Measurements from ENCODE around the gene BABAM2. TPM values are rescaled to one million over a fixed set of nuclear protein-coding genes. Genes with fewer than 3 reads are reported as not detected.
A peak's percentile ranks its signal among the peaks of the same experiment; 100 is the strongest.

Gene BABAM2
- polyA plus RNA-seq, 2 donors = 9.1 to 18.0 TPM

- no peak overlapping the region for H3K4me3 ChIP-seq (ENCODE audit: low read depth in 1 of 2, low read length in 2 of 2)
- WGBS, 2 donors = 75 to 84% methylated on average over 1 of the region's 1 CpG
- H3K36me3 ChIP-seq (ENCODE audit: control insufficient read depth in 2 of 2, insufficient read depth in 2 of 2, low read length in 1 of 2) = no peaks in the 10 kb centered on the region
- no peaks in the 10 kb centered on the region for H3K27me3 ChIP-seq (ENCODE audit: control insufficient read depth in 1 of 2, insufficient read depth in 2 of 2, low read length in 2 of 2)
- H3K9me3 ChIP-seq (ENCODE audit: control insufficient read depth in 2 of 2, insufficient read depth in 1 of 2, low read depth in 1 of 2, low read length in 1 of 2) = no peaks in the 10 kb centered on the region
- H3K27ac ChIP-seq (ENCODE audit: low read depth in 2 of 2, low read length in 1 of 2) = no peak overlapping the region
- no peaks in the 10 kb centered on the region for H3K4me1 ChIP-seq (ENCODE audit: control insufficient read depth in 2 of 2, insufficient read depth in 2 of 2, low read length in 1 of 2)
Measured at GRCh38 chr2:28210535-28210934, 320.0 kb downstream of the BABAM2 start.

- H3K4me1 ChIP-seq (ENCODE audit: control insufficient read depth in 2 of 2, insufficient read depth in 2 of 2, low read length in 1 of 2) = no peaks in the 10 kb centered on the region
- no peaks in the 10 kb centered on the region for H3K36me3 ChIP-seq (ENCODE audit: control insufficient read depth in 2 of 2, insufficient read depth in 2 of 2, low read length in 1 of 2)
- H3K27me3 ChIP-seq (ENCODE audit: control insufficient read depth in 1 of 2, insufficient read depth in 2 of 2, low read length in 2 of 2) = no peaks in the 10 kb centered on the region
- no peaks in the 10 kb centered on the region for H3K9me3 ChIP-seq (ENCODE audit: control insufficient read depth in 2 of 2, insufficient read depth in 1 of 2, low read depth in 1 of 2, low read length in 1 of 2)
- no peak overlapping the region for H3K4me3 ChIP-seq (ENCODE audit: low read depth in 1 of 2, low read length in 2 of 2)
- 43 to 45% methylated on average over 2 of the region's 2 CpGs for WGBS, 2 donors
- H3K27ac ChIP-seq (ENCODE audit: low read depth in 2 of 2, low read length in 1 of 2) = no peak overlapping the region
Measured at GRCh38 chr2:28216331-28216730, 325.8 kb downstream of the BABAM2 start.

- Histone ChIP-seq H3K36me3 (ENCODE audit: control insufficient read depth in 2 of 2, insufficient read depth in 2 of 2, low read length in 1 of 2) (no peaks in the 10 kb centered on the region), H3K27ac (ENCODE audit: low read depth in 2 of 2, low read length in 1 of 2) (no peak overlapping the region), H3K27me3 (ENCODE audit: control insufficient read depth in 1 of 2, insufficient read depth in 2 of 2, low read length in 2 of 2) (no peaks in the 10 kb centered on the region), H3K4me3 (ENCODE audit: low read depth in 1 of 2, low read length in 2 of 2) (no peak overlapping the region), H3K9me3 (ENCODE audit: control insufficient read depth in 2 of 2, insufficient read depth in 1 of 2, low read depth in 1 of 2, low read length in 1 of 2) (no peaks in the 10 kb centered on the region), H3K4me1 (ENCODE audit: control insufficient read depth in 2 of 2, insufficient read depth in 2 of 2, low read length in 1 of 2) (no peaks in the 10 kb centered on the region)
- 88 to 96% methylated on average over 3 of the region's 3 CpGs for WGBS, 2 donors
Measured at GRCh38 chr2:28217042-28217740, 326.7 kb downstream of the BABAM2 start.

- no peaks in the 10 kb centered on the region for H3K36me3 ChIP-seq (ENCODE audit: control insufficient read depth in 2 of 2, insufficient read depth in 2 of 2, low read length in 1 of 2)
- H3K27ac ChIP-seq (ENCODE audit: low read depth in 2 of 2, low read length in 1 of 2) = no peak overlapping the region
- H3K9me3 ChIP-seq (ENCODE audit: control insufficient read depth in 2 of 2, insufficient read depth in 1 of 2, low read depth in 1 of 2, low read length in 1 of 2) = no peaks in the 10 kb centered on the region
- no peaks in the 10 kb centered on the region for H3K4me1 ChIP-seq (ENCODE audit: control insufficient read depth in 2 of 2, insufficient read depth in 2 of 2, low read length in 1 of 2)
- no peaks in the 10 kb centered on the region for H3K27me3 ChIP-seq (ENCODE audit: control insufficient read depth in 1 of 2, insufficient read depth in 2 of 2, low read length in 2 of 2)
- 82 to 87% methylated on average over 4 of the region's 4 CpGs for WGBS, 2 donors
- H3K4me3 ChIP-seq (ENCODE audit: low read depth in 1 of 2, low read length in 2 of 2) = no peak overlapping the region
Measured at GRCh38 chr2:28219138-28219537, 328.6 kb downstream of the BABAM2 start.

- H3K4me3 ChIP-seq (ENCODE audit: low read depth in 1 of 2, low read length in 2 of 2) = no peak overlapping the region
- H3K9me3 ChIP-seq (ENCODE audit: control insufficient read depth in 2 of 2, insufficient read depth in 1 of 2, low read depth in 1 of 2, low read length in 1 of 2) = no peaks in the 10 kb centered on the region
- no peak overlapping the region for H3K27ac ChIP-seq (ENCODE audit: low read depth in 2 of 2, low read length in 1 of 2)
- no peaks in the 10 kb centered on the region for H3K27me3 ChIP-seq (ENCODE audit: control insufficient read depth in 1 of 2, insufficient read depth in 2 of 2, low read length in 2 of 2)
- whole genome bisulfite sequencing, 2 donors = 82 to 89% methylated on average over 13 of the region's 13 CpGs
- H3K4me1 ChIP-seq (ENCODE audit: control insufficient read depth in 2 of 2, insufficient read depth in 2 of 2, low read length in 1 of 2) = no peaks in the 10 kb centered on the region
- H3K36me3 ChIP-seq (ENCODE audit: control insufficient read depth in 2 of 2, insufficient read depth in 2 of 2, low read length in 1 of 2) = no peaks in the 10 kb centered on the region
Measured at GRCh38 chr2:28219758-28220368, 329.3 kb downstream of the BABAM2 start.

- H3K36me3 ChIP-seq (ENCODE audit: control insufficient read depth in 2 of 2, insufficient read depth in 2 of 2, low read length in 1 of 2) = no peaks in the 10 kb centered on the region
- H3K9me3 ChIP-seq (ENCODE audit: control insufficient read depth in 2 of 2, insufficient read depth in 1 of 2, low read depth in 1 of 2, low read length in 1 of 2) = no peaks in the 10 kb centered on the region
- peaks cover 2 to 5% of the 10 kb centered on the region in 2 donors for H3K4me1 ChIP-seq (ENCODE audit: control insufficient read depth in 2 of 2, insufficient read depth in 2 of 2, low read length in 1 of 2)
- peak overlapping the region; percentile 74 to 81 for H3K27ac ChIP-seq (ENCODE audit: low read depth in 2 of 2, low read length in 1 of 2)
- no peaks in the 10 kb centered on the region for H3K27me3 ChIP-seq (ENCODE audit: control insufficient read depth in 1 of 2, insufficient read depth in 2 of 2, low read length in 2 of 2)
- no peak overlapping the region for H3K4me3 ChIP-seq (ENCODE audit: low read depth in 1 of 2, low read length in 2 of 2)
- 37 to 52% methylated on average over 9 of the region's 9 CpGs for WGBS, 2 donors
Measured at GRCh38 chr2:28224648-28225472, 334.3 kb downstream of the BABAM2 start.

- Histone ChIP-seq H3K27me3 (ENCODE audit: control insufficient read depth in 1 of 2, insufficient read depth in 2 of 2, low read length in 2 of 2) (no peaks in the 10 kb centered on the region), H3K27ac (ENCODE audit: low read depth in 2 of 2, low read length in 1 of 2) (peak overlapping the region in 1 of 2 donors; percentile 52), H3K9me3 (ENCODE audit: control insufficient read depth in 2 of 2, insufficient read depth in 1 of 2, low read depth in 1 of 2, low read length in 1 of 2) (no peaks in the 10 kb centered on the region), H3K36me3 (ENCODE audit: control insufficient read depth in 2 of 2, insufficient read depth in 2 of 2, low read length in 1 of 2) (no peaks in the 10 kb centered on the region), H3K4me1 (ENCODE audit: control insufficient read depth in 2 of 2, insufficient read depth in 2 of 2, low read length in 1 of 2) (peaks cover 2 to 5% of the 10 kb centered on the region in 2 donors), H3K4me3 (ENCODE audit: low read depth in 1 of 2, low read length in 2 of 2) (no peak overlapping the region)
- 41 to 50% methylated on average over 3 of the region's 3 CpGs for WGBS, 2 donors
Measured at GRCh38 chr2:28225473-28226080, 335.0 kb downstream of the BABAM2 start.

GRCh38 chr2:28226558-28226957, 336.0 kb downstream of the BABAM2 start:
- WGBS, 2 donors = 85 to 95% methylated on average over 6 of the region's 6 CpGs
- no peaks in the 10 kb centered on the region for H3K27me3 ChIP-seq (ENCODE audit: control insufficient read depth in 1 of 2, insufficient read depth in 2 of 2, low read length in 2 of 2)
- no peak overlapping the region for H3K27ac ChIP-seq (ENCODE audit: low read depth in 2 of 2, low read length in 1 of 2)
- H3K36me3 ChIP-seq (ENCODE audit: control insufficient read depth in 2 of 2, insufficient read depth in 2 of 2, low read length in 1 of 2) = no peaks in the 10 kb centered on the region
- no peak overlapping the region for H3K4me3 ChIP-seq (ENCODE audit: low read depth in 1 of 2, low read length in 2 of 2)
- H3K4me1 ChIP-seq (ENCODE audit: control insufficient read depth in 2 of 2, insufficient read depth in 2 of 2, low read length in 1 of 2) = peaks cover 2 to 5% of the 10 kb centered on the region in 2 donors
- no peaks in the 10 kb centered on the region for H3K9me3 ChIP-seq (ENCODE audit: control insufficient read depth in 2 of 2, insufficient read depth in 1 of 2, low read depth in 1 of 2, low read length in 1 of 2)

- H3K36me3 ChIP-seq (ENCODE audit: control insufficient read depth in 2 of 2, insufficient read depth in 2 of 2, low read length in 1 of 2) = no peaks in the 10 kb centered on the region
- peaks cover 2 to 5% of the 10 kb centered on the region in 2 donors for H3K4me1 ChIP-seq (ENCODE audit: control insufficient read depth in 2 of 2, insufficient read depth in 2 of 2, low read length in 1 of 2)
- H3K27ac ChIP-seq (ENCODE audit: low read depth in 2 of 2, low read length in 1 of 2) = no peak overlapping the region
- 86 to 91% methylated on average over 3 of the region's 3 CpGs for WGBS, 2 donors
- no peaks in the 10 kb centered on the region for H3K27me3 ChIP-seq (ENCODE audit: control insufficient read depth in 1 of 2, insufficient read depth in 2 of 2, low read length in 2 of 2)
- H3K4me3 ChIP-seq (ENCODE audit: low read depth in 1 of 2, low read length in 2 of 2) = no peak overlapping the region
- H3K9me3 ChIP-seq (ENCODE audit: control insufficient read depth in 2 of 2, insufficient read depth in 1 of 2, low read depth in 1 of 2, low read length in 1 of 2) = no peaks in the 10 kb centered on the region
Measured at GRCh38 chr2:28227498-28227897, 337.0 kb downstream of the BABAM2 start.
